ENCODE results near the gene ZC3HAV1. TPM values are rescaled to one million over a fixed set of nuclear protein-coding genes. Genes with fewer than 3 reads are reported as not detected.

Gene ZC3HAV1
- total and polyA plus RNA-seq, 2 of the 4 experiments (the other 2 are of a cell fraction), result 9.9 to 22.4 TPM

- no peaks in the 10 kb centered on the region for H3K27me3 ChIP-seq (ENCODE audit: control insufficient read depth, insufficient read depth, low read length)
- dilution Hi-C loops (cut with HindIII; ENCODE audit: low sequenced_read_pairs, unreplicated experiment), result no loop called here
Observed at GRCh38 chr7:139058943-139059342, 50.6 kb downstream of the ZC3HAV1 start.

More at GRCh38 chr7:139058943-139059342, 50.6 kb downstream of the ZC3HAV1 start:
- Histone ChIP-seq H2BK15ac (ENCODE audit: low read depth, low read length) (no peak overlapping the region), H3K4me1 (ENCODE audit: control insufficient read depth, insufficient read depth, low read length) (no peaks in the 10 kb centered on the region), H3K23ac (ENCODE audit: low read depth, low read length) (no peak overlapping the region), H2AFZ (replicated peaks; ENCODE audit: low read length, poor library complexity) (no peak overlapping the region), H3K4me2 (ENCODE audit: low read depth, low read length) (no peak overlapping the region), H2AK9ac (replicated peaks; ENCODE audit: low read depth, low read length, poor library complexity) (no peak overlapping the region), H2BK120ac (ENCODE audit: low read depth, low read length) (no peak overlapping the region), H4K5ac (ENCODE audit: low read depth, low read length) (no peak overlapping the region), H2BK5ac (ENCODE audit: low read depth, low read length, poor library complexity, severe bottlenecking) (no peak overlapping the region), H3K9me3 (ENCODE audit: control insufficient read depth, insufficient read depth, low read length) (no peaks in the 10 kb centered on the region), H2AK5ac (ENCODE audit: low read depth, low read length) (no peak overlapping the region), H3K9ac (ENCODE audit: low read depth, low read length) (no peak overlapping the region), H4K20me1 (ENCODE audit: insufficient read depth, low read length) (no peaks in the 10 kb centered on the region), H4K8ac (ENCODE audit: low read depth in 2 of 2, low read length in 2 of 2) (no peak overlapping the region), H3K79me1 (ENCODE audit: low read depth in 1 of 2, low read length in 2 of 2) (no peaks in the 10 kb centered on the region), H3K4ac (ENCODE audit: low read depth, low read length) (no peak overlapping the region), H3K56ac (ENCODE audit: extremely low read depth, insufficient read depth, low read length) (no peak overlapping the region), H3K27ac (ENCODE audit: insufficient read depth, low read length) (no peak overlapping the region), H2BK20ac (ENCODE audit: low read depth, low read length) (no peak overlapping the region), H3K36me3 (ENCODE audit: control insufficient read depth, insufficient read depth, low read length) (peaks cover 14% of the 10 kb centered on the region), H3K9me1 (ENCODE audit: insufficient read depth, low read length) (peaks cover 7% of the 10 kb centered on the region; the same call in 1 of the 2 replicates), H3K18ac (ENCODE audit: low read depth, low read length) (no peak overlapping the region), H3K4me3 (ENCODE audit: insufficient read depth, low read depth, low read length) (no peak overlapping the region), H3K14ac (replicated peaks; ENCODE audit: low read depth, low read length) (no peak overlapping the region), H4K91ac (ENCODE audit: insufficient read depth, low read depth, low read length) (no peak overlapping the region)
- in situ Hi-C loops (cut with MboI; ENCODE audit: low sequenced_read_pairs), result no loop called here
- ChIA-PET CTCF (interaction anchor here (2.6 kb wide), 1 partner anchor 16 kb away, joined by 7 read pairs; no protein-coding TSS in a partner anchor), POLR2A (ENCODE audit: unreplicated experiment) (no interaction called here)
- TF ChIP-seq CEBPB (IDR thresholded peaks at IDR 0.05; ENCODE audit: low read depth, low read length) (no peak), CTCF (conservative IDR thresholded peaks at IDR 0.05; ENCODE audit: low read depth, low read length) (no peak), RFX5 (IDR thresholded peaks at IDR 0.05; ENCODE audit: low read depth, low read length) (no peak), BHLHE40 (IDR thresholded peaks at IDR 0.05; ENCODE audit: low read depth, low read length) (no peak), NFE2L2 (IDR thresholded peaks at IDR 0.05; ENCODE audit: low read depth, low read length) (no peak), POLR2A (IDR thresholded peaks at IDR 0.05; ENCODE audit: low read depth, low read length) (no peak), MAZ (IDR thresholded peaks at IDR 0.05; ENCODE audit: borderline replicate concordance, low read depth, low read length) (no peak), FOS (IDR thresholded peaks at IDR 0.05; ENCODE audit: low read depth, low read length) (no peak), RCOR1 (IDR thresholded peaks at IDR 0.05; ENCODE audit: insufficient replicate concordance, low read length) (no peak), CHD1 (IDR thresholded peaks at IDR 0.05; ENCODE audit: low read depth, low read length) (no peak), MXI1 (IDR thresholded peaks at IDR 0.05; ENCODE audit: borderline replicate concordance, low read depth, low read length) (no peak), SMC3 (IDR thresholded peaks at IDR 0.05; ENCODE audit: low read depth, low read length) (no peak), ELK1 (IDR thresholded peaks at IDR 0.05; ENCODE audit: borderline replicate concordance, low read depth, low read length) (no peak), RAD21 (IDR thresholded peaks at IDR 0.05; ENCODE audit: low read length) (no peak), MAFK (IDR thresholded peaks at IDR 0.05; ENCODE audit: low read depth, low read length) (no peak)
- TF ChIP-seq, protein P1, sequence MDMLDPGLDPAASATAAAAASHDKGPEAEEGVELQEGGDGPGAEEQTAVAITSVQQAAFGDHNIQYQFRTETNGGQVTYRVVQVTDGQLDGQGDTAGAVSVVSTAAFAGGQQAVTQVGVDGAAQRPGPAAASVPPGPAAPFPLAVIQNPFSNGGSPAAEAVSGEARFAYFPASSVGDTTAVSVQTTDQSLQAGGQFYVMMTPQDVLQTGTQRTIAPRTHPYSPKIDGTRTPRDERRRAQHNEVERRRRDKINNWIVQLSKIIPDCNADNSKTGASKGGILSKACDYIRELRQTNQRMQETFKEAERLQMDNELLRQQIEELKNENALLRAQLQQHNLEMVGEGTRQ (IDR thresholded peaks at IDR 0.05; ENCODE audit: low read depth, low read length), result no peak
- intact Hi-C loops (cut with micrococcal nuclease), result no loop called here
- no TSS peak for BruUV-seq (replicated peaks)
- DNase-seq, result peak; percentile 23
- WGBS, 2 experiments (ENCODE audit: extremely low coverage in 2 of 2, insufficient read length in 1 of 2), result 50% methylated on average over 3 of the region's 5 CpGs; no CpG with 5 or more reads in 1 of the 2 experiments
- ATAC-seq (ENCODE audit: low read depth), result no peak
